ENCODE results near the gene RAB39A. TPM values are rescaled to one million over a fixed set of nuclear protein-coding genes. Genes with fewer than 3 reads are reported as not detected.

Gene RAB39A
- total RNA-seq, 2 experiments from 2014 or later: not detected

GRCh38 chr11:108008656-108009496 lies 80.6 kb downstream of the RAB39A start, which contains the start of gene CUL5:
CUL5 (plus strand) TSS chr11:108008898; CDS start chr11:108009349, 451 bp downstream.
- Mint-ChIP-seq H3K9me3 (no peaks in the 10 kb centered on the region), H3K36me3 (ENCODE audit: low read depth) (peaks cover 13% of the 10 kb centered on the region), H3K4me1 (ENCODE audit: low read depth) (peaks cover 16% of the 10 kb centered on the region), H3K27me3 (no peaks in the 10 kb centered on the region), H3K27ac (peak within 1 kb of the TSS; percentile 94), H3K4me3 (peak within 1 kb of the TSS; percentile 98)
- peak; percentile 88 for ATAC-seq
- peak; percentile 87 for TF ChIP-seq CTCF (IDR thresholded peaks at IDR 0.05)
- DNase-seq: peak; percentile 90
- intact Hi-C loops (cut with micrococcal nuclease): loop anchor here (5.0 kb wide), 1 partner anchor 653 kb away; no protein-coding TSS in a partner anchor
- POLR2A ChIA-PET: interaction anchor here (0.7 to 0.9 kb wide), 3 partner anchors 60 to 489 kb away, joined by 3 read pairs; partner anchors contain the start of gene POGLUT3
- CTCF ChIA-PET: interaction anchor here (0.6 to 2.1 kb wide), 37 partner anchors 10 to 707 kb away, joined by 3 to 26 read pairs (median 4); no protein-coding TSS in a partner anchor

GRCh38 chr11:108009497-108010370 lies 81.5 kb downstream of the RAB39A start:
- POLR2A ChIA-PET: interaction anchor here (0.8 to 1.0 kb wide), 3 partner anchors 109 to 488 kb away, joined by 3 to 5 read pairs (median 3); partner anchors contain the start of gene POGLUT3
- peaks cover 13% of the 10 kb centered on the region for H3K36me3 Mint-ChIP-seq (ENCODE audit: low read depth)
- no peak for ATAC-seq
- CTCF ChIA-PET: interaction anchor here (0.7 to 2.1 kb wide), 20 partner anchors 9 to 657 kb away, joined by 3 to 26 read pairs (median 6); no protein-coding TSS in a partner anchor
- peak overlapping the region; percentile 98 for H3K4me3 Mint-ChIP-seq
- H3K27ac Mint-ChIP-seq: peak overlapping the region; percentile 94
- H3K9me3 Mint-ChIP-seq: no peaks in the 10 kb centered on the region
- no peak for TF ChIP-seq CTCF (IDR thresholded peaks at IDR 0.05)
- intact Hi-C loops (cut with micrococcal nuclease): loop anchor here (5.0 kb wide), 1 partner anchor 653 kb away; no protein-coding TSS in a partner anchor
- peaks cover 18% of the 10 kb centered on the region for H3K4me1 Mint-ChIP-seq (ENCODE audit: low read depth)
- no peak for DNase-seq
- no peaks in the 10 kb centered on the region for H3K27me3 Mint-ChIP-seq

GRCh38 chr11:108012139-108012725 lies 84.0 kb downstream of the RAB39A start:
- ATAC-seq (no peak), DNase-seq (no peak)
- CTCF ChIA-PET: no interaction called here
- POLR2A ChIA-PET: no interaction called here
- TF ChIP-seq CTCF (IDR thresholded peaks at IDR 0.05): no peak
- Mint-ChIP-seq H3K4me1 (ENCODE audit: low read depth) (peaks cover 38% of the 10 kb centered on the region), H3K9me3 (no peaks in the 10 kb centered on the region), H3K27me3 (no peaks in the 10 kb centered on the region), H3K4me3 (no peak overlapping the region), H3K36me3 (ENCODE audit: low read depth) (peaks cover 13% of the 10 kb centered on the region), H3K27ac (no peak overlapping the region)
- intact Hi-C loops (cut with micrococcal nuclease): no loop called here

Other genes with a start within 250 kb of the RAB39A start
- gene SLN, start 216.4 kb upstream of the RAB39A start, total RNA-seq: not detected
- gene SLC35F2, start 69.7 kb upstream of the RAB39A start, total RNA-seq: 10 to 100 TPM; 26.8 to 28.1 TPM
- gene CUL5, start 80.5 kb downstream of the RAB39A start, total RNA-seq: 10 to 100 TPM; 32.2 to 34.6 TPM
- 10 to 100 TPM; 78.0 to 81.0 TPM for gene ACAT1, start 193.1 kb downstream of the RAB39A start, total RNA-seq